SK-N-SH (cell line): Measurements from ENCODE around the gene CLEC16A. TPM values are rescaled to one million over a fixed set of nuclear protein-coding genes. Genes with fewer than 3 reads are reported as not detected.

Experiments
- CTCF ChIA-PET: fragments of 300-600, 350-600 bp; formaldehyde crosslinking; extraction: SDS; loops from one replicate; lab custom pipeline; 2021; lab: Yijun Ruan, JAX
- POLR2A ChIA-PET: fragments of 350-600 bp; sonication (Branson Sonifier 250); formaldehyde crosslinking; extraction: SDS; loops from one replicate; lab custom pipeline; 2020; ENCODE audit warnings: antibody characterized with exemption, inconsistent platforms; lab: Yijun Ruan, JAX
- DNase-seq: peaks from one replicate; pipeline ENCODE4 v3.0.0; 2012
- H2AFZ ChIP-seq: fragments of 200-600 bp; sonication (generic); 2 replicates; pipeline ENCODE4 v1.8.1; 2016; ENCODE audit warnings: antibody characterized with exemption, mild to moderate bottlenecking, low read depth
- H3F3A ChIP-seq: fragments of 200-600 bp; sonication (generic); replicated peaks from 2 replicates; pipeline ENCODE3; 2016; ENCODE audit warnings: antibody characterized with exemption, mild to moderate bottlenecking; ENCODE audit not compliant: insufficient read depth
- H3K27ac ChIP-seq, 2 experiments: fragments of 200-500 bp in 1 of 2; fragments of 200-600 bp in 1 of 2; sonication (Bioruptor generic) in 1 of 2; sonication (generic), shearing (Covaris generic) in 1 of 2; 2 replicates each; pipeline versions ENCODE4 v1.5.1 to v1.6.1; 2014 to 2016; ENCODE audit warnings: low read depth in 2 of 2, inconsistent platforms in 1 of 2, low read length in 1 of 2, mild to moderate bottlenecking in 1 of 2, mixed read lengths in 1 of 2
- H3K27me3 ChIP-seq: fragments of 200-600 bp; sonication (generic), shearing (Covaris generic); 2 replicates; pipeline ENCODE4 v1.6.1; 2016; ENCODE audit warnings: mixed run types; ENCODE audit not compliant: insufficient read depth
- H3K36me3 ChIP-seq, 2 experiments: fragments of 200-500 bp in 1 of 2; fragments of 200-600 bp in 1 of 2; sonication (Bioruptor generic) in 1 of 2; sonication (generic) in 1 of 2; replicated peaks in 1 of 2; 2 replicates each; pipeline versions ENCODE3 to v1.5.1; 2014 to 2016; ENCODE audit warnings: low read length in 1 of 2, mild to moderate bottlenecking in 1 of 2; ENCODE audit not compliant: insufficient read depth in 2 of 2, control insufficient read depth in 1 of 2
- H3K4me1 ChIP-seq, 2 experiments: fragments of 200-500 bp in 1 of 2; fragments of 200-600 bp in 1 of 2; sonication (Bioruptor generic) in 1 of 2; sonication (generic), shearing (Covaris generic) in 1 of 2; 2 replicates each; pipeline versions ENCODE4 v1.5.1 to v1.6.1; 2014 to 2016; ENCODE audit warnings: low read depth in 1 of 2, low read length in 1 of 2, mixed run types in 1 of 2; ENCODE audit not compliant: insufficient read depth in 2 of 2, control insufficient read depth in 1 of 2
- H3K4me2 ChIP-seq: fragments of 200-600 bp; sonication (generic), shearing (Covaris generic); 2 replicates; pipeline ENCODE4 v1.6.1; 2017; ENCODE audit warnings: mixed run types
- H3K4me3 ChIP-seq, 2 experiments: fragments of 200-500 bp in 1 of 2; fragments of 200-600 bp in 1 of 2; sonication (Bioruptor generic) in 1 of 2; sonication (generic), shearing (Covaris generic) in 1 of 2; 2 replicates each; pipeline versions ENCODE4 v1.5.1 to v1.8.1; 2014 to 2016; ENCODE audit warnings: low read depth in 2 of 2, inconsistent platforms in 1 of 2, low read length in 1 of 2, mild to moderate bottlenecking in 1 of 2, mixed read lengths in 1 of 2, moderate library complexity in 1 of 2
- H3K79me2 ChIP-seq: fragments of 200-600 bp; sonication (generic); 2 replicates; pipeline ENCODE4 v1.8.1; 2017; ENCODE audit warnings: mild to moderate bottlenecking; ENCODE audit not compliant: insufficient read depth
- H3K9ac ChIP-seq: fragments of 200-600 bp; sonication (generic); 2 replicates; pipeline ENCODE4 v1.6.1; 2017; ENCODE audit warnings: mixed run types
- H3K9me2 ChIP-seq: fragments of 200-600 bp; sonication (generic); 2 replicates; pipeline ENCODE4 v1.6.1; 2017; ENCODE audit warnings: mixed run types
- H3K9me3 ChIP-seq: fragments of 200-600 bp; sonication (generic); 2 replicates; pipeline ENCODE4 v1.6.1; 2017; ENCODE audit warnings: mixed run types, mild to moderate bottlenecking, moderate library complexity
- H4K20me1 ChIP-seq: fragments of 200-600 bp; sonication (generic); 2 replicates; pipeline ENCODE4 v1.6.1; 2017; ENCODE audit warnings: mild to moderate bottlenecking, mixed run types; ENCODE audit not compliant: insufficient read depth
- MAX ChIP-seq: IDR thresholded peaks from 2 replicates; pipeline ENCODE4 v1.4.0; 2012; ENCODE audit warnings: low read depth
- MXI1 ChIP-seq: IDR thresholded peaks from 2 replicates; pipeline ENCODE4 v1.6.1; 2012; ENCODE audit warnings: mild to moderate bottlenecking, low read depth, low read length, improper control_type of control experiment
- NFIC ChIP-seq: IDR thresholded peaks from 2 replicates; pipeline ENCODE4 v1.4.0; 2012; ENCODE audit warnings: borderline replicate concordance
- PBX3 ChIP-seq: IDR thresholded peaks from 2 replicates; pipeline ENCODE4; 2012
- TAF1 ChIP-seq: IDR thresholded peaks from 2 replicates; pipeline ENCODE4 v1.6.1; 2012; ENCODE audit warnings: low read depth, mild to moderate bottlenecking, low read length, moderate library complexity, borderline replicate concordance
- USF2 ChIP-seq: fragments of 150-350 bp; IDR thresholded peaks from 2 replicates; pipeline ENCODE4 v1.6.1; 2017; ENCODE audit warnings: antibody characterized with exemption, low read length, low read depth, borderline replicate concordance
- YY1 ChIP-seq: IDR thresholded peaks from 2 replicates; pipeline ENCODE4 v1.4.0; 2012; ENCODE audit warnings: low read depth, mild to moderate bottlenecking
- WGBS: methylation state at CpG from one replicate; pipeline ENCODE4 v1.1.6; 2017; ENCODE audit warnings: low lambda C conversion rate; 5-methylcytosine and 5-hydroxymethylcytosine counted together
- polyA plus RNA-seq, 3 experiments: library from polyadenylated mRNA; depleted of rRNA; stranded (reverse); fragments of >200 nt; gene quantifications; 2 replicates each; pipeline ENCODE4 v1.2.3, GENCODE V29; 2012

Gene CLEC16A
- polyA plus RNA-seq, 1 of the 3 experiments (the other 2 are of a cell fraction), result 13.7 TPM

GRCh38 chr16:10939649-10940234 lies 4.6 kb upstream of the CLEC16A start (continued):
- TF ChIP-seq YY1 (no peak), PBX3 (no peak), USF2 (no peak)

- Histone ChIP-seq H3K9ac (peak overlapping the region; percentile 77), H3K4me1 (peaks cover 15 to 66% of the 10 kb centered on the region in 2 experiments), H3F3A (no peaks in the 10 kb centered on the region), H3K4me3 (peak overlapping the region; percentile 70 to 78), H2AFZ (no peak overlapping the region), H3K36me3 (peaks cover 3 to 22% of the 10 kb centered on the region in 2 experiments), H4K20me1 (peaks cover 62% of the 10 kb centered on the region), H3K4me2 (peak overlapping the region; percentile 99), H3K9me2 (no peaks in the 10 kb centered on the region), H3K27me3 (no peaks in the 10 kb centered on the region), H3K9me3 (no peaks in the 10 kb centered on the region), H3K27ac (no peak overlapping the region; a peak in 1 of 4 replicates), H3K79me2 (peaks cover 73% of the 10 kb centered on the region)
- no peak for DNase-seq
- WGBS, result 65% methylated on average over 8 of the region's 8 CpGs
- ChIA-PET CTCF (interaction anchor here (0.7 to 1.4 kb wide), 3 partner anchors 10 to 22 kb away, joined by 3 to 4 read pairs (median 4); no protein-coding TSS in a partner anchor), POLR2A (no interaction called here)
- TF ChIP-seq NFIC, result no peak
- peak; percentile 54; the same call in 1 of the 2 replicates for TF ChIP-seq MXI1
Observed at GRCh38 chr16:10940501-10941079, 3.8 kb upstream of the CLEC16A start.

- CTCF ChIA-PET, result interaction anchor here (0.7 to 1.7 kb wide), 4 partner anchors 9 to 23 kb away, joined by 3 to 5 read pairs (median 4); no protein-coding TSS in a partner anchor
- H3K4me1 ChIP-seq, result peaks cover 15 to 68% of the 10 kb centered on the region in 2 experiments
Observed at GRCh38 chr16:10941127-10941933, 3.0 kb upstream of the CLEC16A start.

More at GRCh38 chr16:10941127-10941933, 3.0 kb upstream of the CLEC16A start:
- H3K27me3 ChIP-seq, result no peaks in the 10 kb centered on the region
- H3K27ac ChIP-seq, result no peak overlapping the region
- peaks cover 74% of the 10 kb centered on the region for H3K79me2 ChIP-seq
- H2AFZ ChIP-seq, result no peak overlapping the region
- H4K20me1 ChIP-seq, result peaks cover 57% of the 10 kb centered on the region
- TF ChIP-seq TAF1, result no peak
- TF ChIP-seq MAX, result peak; percentile 23; the same call in 1 of the 2 replicates
- H3K36me3 ChIP-seq, result peaks cover 3 to 22% of the 10 kb centered on the region in 2 experiments
- POLR2A ChIA-PET, result no interaction called here
- peak overlapping the region; percentile 99 for H3K4me2 ChIP-seq
- DNase-seq, result no peak
- WGBS, result 28% methylated on average over 6 of the region's 36 CpGs
- no peaks in the 10 kb centered on the region for H3F3A ChIP-seq
- H3K9me2 ChIP-seq, result no peaks in the 10 kb centered on the region
- peak overlapping the region; percentile 77 for H3K9ac ChIP-seq
- H3K4me3 ChIP-seq, result peak overlapping the region; percentile 70 to 78
- H3K9me3 ChIP-seq, result no peaks in the 10 kb centered on the region
